GM12875 (cell line): Measurements from ENCODE around the gene HTR3A.

Experiments
- H3K4me3 ChIP-seq: one replicate; pipeline ENCODE4 v1.5.1; 2011; ENCODE audit warnings: low read depth, low read length, control low read depth
- CTCF ChIP-seq: IDR thresholded peaks from 2 replicates; pipeline ENCODE4 v1.5.1; 2011; ENCODE audit warnings: low read depth, mild to moderate bottlenecking, control low read depth, inconsistent platforms, low read length, moderate library complexity, borderline replicate concordance; ENCODE audit not compliant: insufficient read depth

The HTR3A gene

GRCh38 chr11:114000526-114000925, 25.6 kb downstream of the HTR3A start:
- TF ChIP-seq CTCF, result no peak
- H3K4me3 ChIP-seq, result no peak overlapping the region

- no peak for TF ChIP-seq CTCF
These were observed 26.5 kb downstream of the HTR3A start for GRCh38 chr11:114001416-114001815.

GRCh38 chr11:114008331-114008730, 33.4 kb downstream of the HTR3A start:
- no peak for TF ChIP-seq CTCF
- no peak overlapping the region for H3K4me3 ChIP-seq

More at GRCh38 chr11:114001416-114001815, 26.5 kb downstream of the HTR3A start:
- H3K4me3 ChIP-seq, result no peak overlapping the region

GRCh38 chr11:114010931-114011330, 36.0 kb downstream of the HTR3A start:
- H3K4me3 ChIP-seq, result no peak overlapping the region

GRCh38 chr11:114011443-114011842, 36.5 kb downstream of the HTR3A start:
- TF ChIP-seq CTCF, result no peak
- H3K4me3 ChIP-seq, result no peak overlapping the region

More at GRCh38 chr11:114010931-114011330, 36.0 kb downstream of the HTR3A start:
- no peak for TF ChIP-seq CTCF

GRCh38 chr11:114015117-114015516, 40.2 kb downstream of the HTR3A start:
- TF ChIP-seq CTCF, result no peak
- no peak overlapping the region for H3K4me3 ChIP-seq

GRCh38 chr11:114016986-114017385, 42.1 kb downstream of the HTR3A start:
- no peak for TF ChIP-seq CTCF
- H3K4me3 ChIP-seq, result no peak overlapping the region
